LNCaP clone FGC (cell line): Measurements from ENCODE around the gene MMEL1.

Experiments
- DNase-seq: peaks from one replicate; pipeline ENCODE4 v3.0.0-alpha.2; 2011; ENCODE audit warnings: low read depth
- H3K4me3 ChIP-seq: 2 replicates; pipeline ENCODE4 v1.5.1; 2011; ENCODE audit warnings: mild to moderate bottlenecking, low read depth, low read length, control low read depth
- TF ChIP-seq, protein P1 (sequence below): IDR thresholded peaks from 2 replicates; pipeline ENCODE4 v1.5.1; 2012; ENCODE audit warnings: mild to moderate bottlenecking; ENCODE audit not compliant: control insufficient read depth, insufficient read depth; ENCODE audit errors: extremely low read depth

MMEL1 gene

DNA sequence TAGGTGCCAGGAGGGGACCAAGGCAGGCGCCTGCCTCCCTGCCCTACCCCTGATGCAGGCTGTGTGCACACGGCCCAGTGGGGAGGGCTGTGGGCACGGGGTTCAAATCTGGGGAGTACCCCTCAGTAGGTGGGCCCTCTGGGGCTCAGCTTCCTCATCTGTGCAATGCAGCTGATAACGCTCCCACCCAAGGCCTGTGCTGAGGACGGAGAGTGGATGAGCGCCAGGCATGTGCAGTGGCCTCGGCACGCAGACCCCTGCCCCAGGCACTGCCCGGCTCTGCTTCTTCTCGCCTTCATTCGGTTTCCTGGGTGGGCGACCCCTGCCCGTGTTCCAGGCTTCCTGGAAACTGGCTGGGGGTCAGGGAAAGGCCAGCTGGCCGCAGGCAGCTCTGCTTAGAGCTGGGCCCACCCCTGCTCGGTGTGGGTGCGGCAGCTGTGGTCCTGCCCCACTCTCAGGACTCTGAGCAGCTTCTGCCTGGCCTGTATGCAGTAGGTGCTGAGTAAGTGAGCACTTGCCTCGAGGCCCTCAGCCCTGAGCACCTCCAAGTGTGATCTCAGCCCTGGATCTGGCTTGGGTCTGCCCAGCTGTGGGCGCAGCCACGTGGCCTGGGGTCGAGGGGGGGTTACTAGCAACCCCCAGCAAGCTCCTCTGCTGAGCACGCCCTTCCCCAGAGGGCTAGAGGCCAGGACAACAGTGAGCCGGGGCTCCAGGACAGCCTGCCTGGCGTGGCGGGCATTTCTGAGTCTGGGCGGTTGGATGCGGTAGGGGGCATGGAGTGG is 88.5 kb downstream of the MMEL1 start:
- H3K4me3 ChIP-seq, result no peak overlapping the region
- TF ChIP-seq, protein P1, sequence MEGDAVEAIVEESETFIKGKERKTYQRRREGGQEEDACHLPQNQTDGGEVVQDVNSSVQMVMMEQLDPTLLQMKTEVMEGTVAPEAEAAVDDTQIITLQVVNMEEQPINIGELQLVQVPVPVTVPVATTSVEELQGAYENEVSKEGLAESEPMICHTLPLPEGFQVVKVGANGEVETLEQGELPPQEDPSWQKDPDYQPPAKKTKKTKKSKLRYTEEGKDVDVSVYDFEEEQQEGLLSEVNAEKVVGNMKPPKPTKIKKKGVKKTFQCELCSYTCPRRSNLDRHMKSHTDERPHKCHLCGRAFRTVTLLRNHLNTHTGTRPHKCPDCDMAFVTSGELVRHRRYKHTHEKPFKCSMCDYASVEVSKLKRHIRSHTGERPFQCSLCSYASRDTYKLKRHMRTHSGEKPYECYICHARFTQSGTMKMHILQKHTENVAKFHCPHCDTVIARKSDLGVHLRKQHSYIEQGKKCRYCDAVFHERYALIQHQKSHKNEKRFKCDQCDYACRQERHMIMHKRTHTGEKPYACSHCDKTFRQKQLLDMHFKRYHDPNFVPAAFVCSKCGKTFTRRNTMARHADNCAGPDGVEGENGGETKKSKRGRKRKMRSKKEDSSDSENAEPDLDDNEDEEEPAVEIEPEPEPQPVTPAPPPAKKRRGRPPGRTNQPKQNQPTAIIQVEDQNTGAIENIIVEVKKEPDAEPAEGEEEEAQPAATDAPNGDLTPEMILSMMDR, result no peak
- no peak for DNase-seq

DNA sequence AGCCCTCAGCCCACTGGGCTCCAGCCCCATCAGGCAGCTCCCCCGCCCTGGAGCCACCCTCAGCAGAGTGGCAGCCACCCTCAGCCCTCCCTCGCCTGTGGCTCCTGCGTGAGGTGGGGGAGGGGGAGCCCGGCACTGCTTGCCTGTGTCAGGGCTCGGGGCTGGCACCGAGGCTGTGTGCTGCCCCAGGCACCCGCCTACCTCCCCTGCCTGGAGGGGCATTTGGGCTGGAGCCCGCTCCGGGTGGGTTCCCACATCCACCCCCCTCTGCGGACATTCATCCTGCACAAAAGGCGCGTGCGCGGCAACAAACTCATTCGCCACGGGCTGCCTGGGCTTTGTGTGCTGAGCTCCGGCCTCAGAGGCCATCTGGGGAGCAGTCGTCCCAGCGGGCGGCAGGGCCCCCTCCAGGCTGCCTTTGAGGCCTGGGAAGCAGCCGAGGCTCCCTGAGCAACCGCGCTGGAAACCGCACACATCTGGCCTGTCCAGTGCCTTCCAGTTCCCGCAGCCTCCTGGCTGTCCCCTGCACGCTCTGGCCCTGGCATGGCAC is 89.2 kb downstream of the MMEL1 start:
- H3K4me3 ChIP-seq, result no peak overlapping the region
- no peak for DNase-seq
- TF ChIP-seq, protein P1, result no peak

DNA sequence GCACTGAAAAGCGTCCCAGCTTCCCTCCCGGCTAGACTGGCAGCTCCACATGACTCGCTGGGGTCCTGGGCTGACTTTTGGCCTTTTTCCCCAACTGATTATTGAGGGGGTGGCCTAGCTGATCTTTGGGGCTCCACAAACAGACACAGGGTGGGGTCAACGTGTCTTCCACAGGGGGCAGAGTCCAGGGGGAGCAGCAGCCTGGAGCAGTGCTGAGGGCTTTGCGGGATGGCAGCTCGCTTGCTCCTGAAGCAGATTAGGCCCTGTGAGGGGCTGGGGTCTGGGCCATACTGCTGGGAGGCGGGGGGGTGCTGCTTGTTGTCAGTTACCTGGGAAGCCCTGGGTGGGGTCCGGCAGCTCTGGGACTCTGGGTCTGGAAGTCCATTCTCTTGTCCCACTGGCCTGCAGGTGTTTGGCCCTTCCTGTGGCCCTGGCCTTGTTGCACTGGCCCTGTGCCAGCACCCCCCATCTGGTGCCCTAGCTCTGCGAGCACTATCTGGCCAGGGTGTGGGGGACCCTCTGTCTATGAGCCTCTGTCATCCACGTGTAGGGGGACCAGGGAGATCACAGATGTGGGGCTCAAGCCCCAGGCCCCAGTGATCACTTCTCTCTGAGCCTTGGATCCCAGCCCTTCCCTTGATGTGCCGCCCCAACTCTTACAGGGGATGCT is 90.4 kb downstream of the MMEL1 start:
- no peak overlapping the region for H3K4me3 ChIP-seq
- TF ChIP-seq, protein P1, result no peak
- DNase-seq, result no peak

DNA sequence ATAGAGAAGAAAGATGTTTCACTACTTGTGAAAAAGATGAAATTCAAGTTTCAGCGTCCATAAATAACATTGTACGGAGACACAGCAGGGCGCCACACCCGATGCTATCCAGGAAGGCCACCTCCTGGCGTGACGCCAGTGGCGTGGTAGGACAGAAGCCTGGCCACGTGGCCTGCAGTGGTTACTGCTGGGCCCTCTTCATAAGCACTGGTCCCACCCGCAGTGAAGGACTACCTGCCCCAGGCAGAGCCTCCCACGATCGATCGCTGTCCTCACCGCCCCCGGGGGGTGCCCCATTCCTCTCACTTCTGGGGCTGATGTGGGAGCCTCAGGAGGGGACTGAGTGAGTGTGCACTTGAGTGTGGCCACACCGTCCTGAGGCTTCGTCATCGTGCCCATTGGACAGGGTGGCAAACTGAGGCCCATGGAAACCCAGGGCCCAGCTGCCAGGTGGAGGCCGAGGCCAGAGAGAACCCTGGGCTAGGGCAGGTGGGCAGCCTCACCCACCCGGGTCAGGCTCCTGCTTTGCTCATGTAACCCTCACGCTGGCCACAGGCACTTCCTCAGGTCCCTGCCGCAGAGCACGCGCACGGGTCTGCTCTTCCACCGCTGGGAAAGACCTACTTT is 91.1 kb downstream of the MMEL1 start:
- TF ChIP-seq, protein P1, result no peak
- H3K4me3 ChIP-seq, result no peak overlapping the region
- DNase-seq, result no peak

DNA sequence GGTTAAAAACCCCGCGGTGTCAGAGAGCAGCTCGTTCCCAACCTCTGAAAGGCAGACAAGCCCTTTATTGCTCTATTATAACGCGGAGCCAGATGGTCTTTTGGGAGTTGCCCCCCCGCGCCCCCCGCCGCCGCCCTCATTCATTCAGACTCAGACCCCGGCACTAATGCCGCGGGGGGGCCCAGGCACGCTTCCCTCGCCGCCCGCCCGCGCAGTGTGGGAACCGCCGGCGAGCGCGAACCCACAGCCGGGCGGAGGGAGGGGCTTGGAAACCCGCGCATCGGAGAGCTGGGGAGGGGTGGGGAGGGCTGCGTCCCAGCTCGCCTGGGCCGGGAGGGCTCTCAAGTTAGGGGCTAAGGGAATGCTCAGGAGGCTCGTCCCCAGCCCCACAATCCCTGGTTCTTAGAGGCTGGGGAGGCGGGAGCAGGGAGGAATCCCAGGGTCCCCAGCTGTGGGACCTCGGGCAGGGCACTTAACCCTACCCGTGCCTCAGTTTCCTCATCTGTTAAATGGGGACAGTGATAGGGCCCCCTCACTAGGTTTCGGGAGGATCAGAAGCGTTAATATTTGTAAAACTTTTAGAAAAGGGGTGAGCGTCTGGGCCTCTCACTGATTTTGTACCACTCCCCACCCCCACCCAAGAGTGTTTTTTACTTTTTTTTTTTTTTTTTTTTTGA is 91.9 kb downstream of the MMEL1 start:
- DNase-seq, result no peak
- H3K4me3 ChIP-seq, result no peak overlapping the region
- TF ChIP-seq, protein P1, result no peak
